ENCODE measurements around the gene METTL24. TPM values are rescaled to one million over a fixed set of nuclear protein-coding genes. Genes with fewer than 3 reads are reported as not detected.
"Not testable (repeated sequence)": the region's sequence is repeated elsewhere in the genome, so short reads cannot be mapped to it uniquely, and the experiment has no call there.

METTL24 gene
- total RNA-seq, 3 donors from 2014 or later, result not detected

DNA sequence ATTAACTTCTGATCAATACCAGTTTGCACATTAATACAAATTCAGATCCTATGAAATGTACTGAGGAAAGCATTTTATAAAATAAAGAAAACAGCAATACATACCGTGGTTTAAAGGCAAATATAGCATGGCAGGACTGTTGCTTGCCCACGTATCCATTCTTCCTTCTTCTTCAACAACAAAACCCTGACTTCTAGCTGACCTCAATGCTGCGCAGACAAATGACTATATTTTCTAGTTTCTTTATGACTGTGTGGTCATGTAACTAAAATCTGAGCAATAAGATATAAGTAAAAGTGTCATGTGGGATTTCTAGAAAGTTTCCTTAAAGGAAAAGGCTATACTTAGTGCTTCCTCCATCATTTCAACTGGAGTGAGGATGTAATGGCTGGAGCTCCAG is 92.9 kb downstream of the METTL24 start:
- peaks cover 21% of the 10 kb centered on the region for H3K9me3 Mint-ChIP-seq
- H3K36me3 Mint-ChIP-seq (ENCODE audit: insufficient read depth), result peaks cover 2% of the 10 kb centered on the region
- peaks cover 4% of the 10 kb centered on the region for H3K27me3 Mint-ChIP-seq (ENCODE audit: low read depth)
- ATAC-seq (no peak), DNase-seq (no peak)
- no peak overlapping the region for H3K4me3 Mint-ChIP-seq
- H3K4me1 Mint-ChIP-seq (ENCODE audit: low read depth), result no peaks in the 10 kb centered on the region

DNA sequence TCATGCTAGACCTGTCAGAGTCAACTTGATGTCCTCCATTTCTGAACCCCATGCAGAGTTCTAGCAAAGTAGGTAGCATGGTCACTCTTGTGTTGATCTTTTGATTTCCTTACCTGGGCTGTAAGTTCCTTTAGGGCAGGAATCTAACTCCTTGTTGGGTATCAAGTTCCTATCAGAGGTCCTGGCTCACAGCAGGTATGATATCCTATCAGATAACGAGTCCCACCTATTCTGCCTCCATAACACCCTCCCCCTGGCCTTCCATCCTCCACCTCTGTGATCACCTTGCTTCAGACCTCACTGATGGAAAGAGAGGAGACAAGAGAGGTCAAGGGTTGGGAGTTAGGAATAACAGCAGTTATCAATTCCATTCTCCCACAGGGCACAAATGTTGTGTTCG is 101.8 kb downstream of the METTL24 start:
- ATAC-seq, result no peak

DNA sequence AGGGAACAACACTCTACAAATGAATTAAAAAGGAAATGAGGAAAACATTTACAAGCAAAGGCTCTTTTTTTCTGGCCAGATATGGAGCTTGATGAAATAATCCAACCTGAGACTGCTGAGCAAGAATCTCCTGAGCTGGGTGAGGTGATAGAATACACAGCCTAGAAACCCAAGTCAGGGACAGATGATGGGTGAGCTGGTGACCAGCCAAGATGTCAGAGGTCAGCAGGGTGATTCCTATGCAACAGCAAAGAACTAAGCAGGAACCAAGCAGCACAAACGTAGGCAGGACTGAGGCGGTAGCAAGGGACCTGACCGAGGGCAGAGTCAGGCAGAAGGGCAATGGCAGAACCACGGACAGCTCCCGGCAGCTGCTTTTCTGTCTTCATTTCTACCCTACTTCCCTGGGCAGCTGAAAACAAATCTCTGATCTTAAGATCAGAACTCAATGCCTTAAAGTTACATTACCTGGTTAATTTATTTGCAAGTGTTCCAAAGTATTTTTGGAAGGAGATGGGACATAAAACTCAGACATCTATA is 102.9 kb downstream of the METTL24 start:
- Mint-ChIP-seq H3K4me3 (no peak overlapping the region), H3K36me3 (ENCODE audit: insufficient read depth) (peaks cover 4% of the 10 kb centered on the region), H3K4me1 (ENCODE audit: low read depth) (no peaks in the 10 kb centered on the region), H3K27me3 (ENCODE audit: low read depth) (peaks cover 8% of the 10 kb centered on the region), H3K9me3 (peaks cover 5% of the 10 kb centered on the region)
- ATAC-seq (no peak), DNase-seq (no peak)

More for the DNA sequence above, 101.8 kb downstream of the METTL24 start:
- peaks cover 8% of the 10 kb centered on the region for H3K9me3 Mint-ChIP-seq
- H3K4me3 Mint-ChIP-seq, result no peak overlapping the region
- peaks cover 8% of the 10 kb centered on the region for H3K27me3 Mint-ChIP-seq (ENCODE audit: low read depth)
- no peaks in the 10 kb centered on the region for H3K4me1 Mint-ChIP-seq (ENCODE audit: low read depth)
- DNase-seq, result no peak
- peaks cover 2% of the 10 kb centered on the region for H3K36me3 Mint-ChIP-seq (ENCODE audit: insufficient read depth)

DNA sequence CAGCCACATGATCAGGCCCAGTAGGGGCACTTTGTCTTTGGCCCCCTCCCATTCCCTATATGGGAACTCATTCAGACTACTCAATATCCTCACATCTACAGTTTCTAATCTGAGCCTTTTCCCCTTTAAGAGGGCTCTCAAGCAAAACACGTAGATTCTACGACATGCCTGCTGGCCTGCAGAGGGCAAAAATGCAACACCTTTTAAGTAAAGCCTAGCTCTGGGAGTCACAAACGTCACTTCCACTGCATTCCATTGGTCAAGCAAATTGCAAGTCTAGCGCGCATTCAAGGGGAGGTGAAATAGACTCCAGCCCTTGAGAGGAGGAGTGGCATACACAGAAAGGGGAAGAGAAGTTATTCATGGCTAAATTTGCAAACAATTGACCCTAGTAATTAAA is 107.3 kb downstream of the METTL24 start:
- H3K4me3 Mint-ChIP-seq, result no peak overlapping the region
- DNase-seq, result no peak
- peaks cover 5% of the 10 kb centered on the region for H3K36me3 Mint-ChIP-seq (ENCODE audit: insufficient read depth)
- peaks cover 6% of the 10 kb centered on the region for H3K27me3 Mint-ChIP-seq (ENCODE audit: low read depth)
- no peaks in the 10 kb centered on the region for H3K9me3 Mint-ChIP-seq
- no peak for ATAC-seq
- no peaks in the 10 kb centered on the region for H3K4me1 Mint-ChIP-seq (ENCODE audit: low read depth)

DNA sequence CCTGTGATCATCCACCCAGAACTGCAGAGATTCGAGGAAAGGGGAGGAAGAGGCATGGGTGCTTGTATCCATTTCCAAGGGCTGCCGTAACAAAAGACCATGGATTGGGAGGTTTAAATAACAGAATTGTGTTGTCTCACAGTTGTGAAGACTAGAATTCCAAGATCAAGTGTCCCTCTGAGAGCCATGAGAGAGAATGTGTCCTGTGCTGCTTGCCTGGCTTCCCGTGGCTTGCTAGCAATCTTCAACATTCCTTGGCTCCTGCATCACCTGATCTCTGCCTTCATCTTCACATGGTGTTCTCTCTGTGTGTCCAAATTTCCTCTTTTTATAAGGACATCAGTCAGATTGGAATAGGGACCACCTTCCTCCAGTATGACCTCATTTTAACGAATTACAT is 108.1 kb downstream of the METTL24 start:
- DNase-seq, result no peak
- no peak for ATAC-seq
- Mint-ChIP-seq H3K4me3 (no peak overlapping the region), H3K36me3 (ENCODE audit: insufficient read depth) (peaks cover 5% of the 10 kb centered on the region), H3K4me1 (ENCODE audit: low read depth) (no peaks in the 10 kb centered on the region), H3K27me3 (ENCODE audit: low read depth) (peaks cover 1% of the 10 kb centered on the region), H3K9me3 (no peaks in the 10 kb centered on the region)

GRCh38 chr6:110246900-110247546 is 111.1 kb downstream of the METTL24 start:
- Mint-ChIP-seq H3K36me3 (ENCODE audit: insufficient read depth) (peaks cover 9% of the 10 kb centered on the region), H3K4me3 (no peak overlapping the region), H3K9me3 (no peaks in the 10 kb centered on the region), H3K4me1 (ENCODE audit: low read depth) (no peaks in the 10 kb centered on the region), H3K27me3 (ENCODE audit: low read depth) (no peaks in the 10 kb centered on the region)
- ATAC-seq, result no peak
- no peak for DNase-seq

- Mint-ChIP-seq H3K4me3 (no peak overlapping the region), H3K36me3 (ENCODE audit: insufficient read depth) (peaks cover 9% of the 10 kb centered on the region), H3K27me3 (ENCODE audit: low read depth) (no peaks in the 10 kb centered on the region), H3K9me3 (no peaks in the 10 kb centered on the region), H3K4me1 (ENCODE audit: low read depth) (no peaks in the 10 kb centered on the region)
- no peak for DNase-seq
- ATAC-seq, result no peak
Measured at GRCh38 chr6:110246378-110246777, 111.8 kb downstream of the METTL24 start.

- ATAC-seq; H3K4me3 Mint-ChIP-seq; DNase-seq; H3K9me3 Mint-ChIP-seq; H3K27me3 Mint-ChIP-seq (ENCODE audit: low read depth); H3K36me3 Mint-ChIP-seq (ENCODE audit: insufficient read depth); H3K4me1 Mint-ChIP-seq (ENCODE audit: low read depth): not testable (repeated sequence)
Measured at GRCh38 chr6:110244621-110245020, 113.5 kb downstream of the METTL24 start.

DNA sequence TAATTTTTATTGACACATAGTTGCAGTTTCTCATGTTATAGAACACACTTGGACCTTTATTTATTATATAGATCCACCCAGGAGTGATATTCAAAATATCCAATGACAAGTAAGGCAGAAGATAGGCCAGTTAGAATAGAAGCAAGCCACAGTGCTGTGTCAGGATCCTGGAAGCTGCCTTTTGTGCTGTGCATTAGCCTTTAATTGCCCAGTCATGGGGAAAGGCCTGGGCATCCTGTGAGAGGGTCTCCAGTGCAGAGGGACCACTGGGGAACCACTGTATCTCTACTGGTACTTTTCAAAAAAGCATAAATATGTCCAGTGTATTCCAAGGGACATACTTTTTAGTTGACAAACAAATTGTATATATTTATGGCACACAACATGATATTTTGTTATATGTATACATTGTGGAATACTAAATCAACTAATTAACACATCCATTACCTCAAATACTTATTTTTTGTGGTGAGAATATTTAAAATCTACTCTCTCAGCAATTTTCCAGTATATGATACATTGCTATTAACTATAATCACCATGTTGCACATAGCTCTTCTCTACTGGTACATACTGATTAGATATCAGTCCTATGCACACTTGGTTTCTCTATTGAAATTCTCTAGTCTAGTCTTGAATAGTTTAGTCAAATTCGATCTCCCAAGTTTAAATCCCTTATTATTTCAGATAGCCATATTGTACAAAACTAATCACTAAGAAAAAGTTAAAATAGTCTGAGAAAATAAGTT is 118.4 kb downstream of the METTL24 start:
- Mint-ChIP-seq H3K27me3 (ENCODE audit: low read depth) (no peaks in the 10 kb centered on the region), H3K4me3 (no peak overlapping the region), H3K9me3 (no peaks in the 10 kb centered on the region), H3K4me1 (ENCODE audit: low read depth) (no peaks in the 10 kb centered on the region), H3K36me3 (ENCODE audit: insufficient read depth) (peaks cover 23% of the 10 kb centered on the region)
- no peak for ATAC-seq
- DNase-seq, result no peak

- not testable (repeated sequence) for H3K27me3 Mint-ChIP-seq (ENCODE audit: low read depth); ATAC-seq
- peaks cover 11% of the 10 kb centered on the region for H3K4me1 Mint-ChIP-seq (ENCODE audit: low read depth)
Measured at GRCh38 chr6:110236007-110236406, 122.1 kb downstream of the METTL24 start.

GRCh38 chr6:110233770-110234374 is 124.3 kb downstream of the METTL24 start:
- ATAC-seq (peak; percentile 71 to 88), DNase-seq (no peak)
- H3K9me3 Mint-ChIP-seq, result no peaks in the 10 kb centered on the region
- no peak overlapping the region for H3K4me3 Mint-ChIP-seq
- H3K4me1 Mint-ChIP-seq (ENCODE audit: low read depth), result peaks cover 11% of the 10 kb centered on the region
- H3K36me3 Mint-ChIP-seq (ENCODE audit: insufficient read depth), result peaks cover 21% of the 10 kb centered on the region
- H3K27me3 Mint-ChIP-seq (ENCODE audit: low read depth), result no peaks in the 10 kb centered on the region

More at GRCh38 chr6:110236007-110236406, 122.1 kb downstream of the METTL24 start:
- H3K4me3 Mint-ChIP-seq, H3K9me3 Mint-ChIP-seq, DNase-seq: not testable (repeated sequence)
- peaks cover 18% of the 10 kb centered on the region for H3K36me3 Mint-ChIP-seq (ENCODE audit: insufficient read depth)

GRCh38 chr6:110232450-110232849 is 125.7 kb downstream of the METTL24 start:
- ATAC-seq (no peak), DNase-seq (no peak)
- Mint-ChIP-seq H3K9me3 (no peaks in the 10 kb centered on the region), H3K27me3 (ENCODE audit: low read depth) (no peaks in the 10 kb centered on the region), H3K4me3 (no peak overlapping the region), H3K36me3 (ENCODE audit: insufficient read depth) (peaks cover 18% of the 10 kb centered on the region), H3K4me1 (ENCODE audit: low read depth) (peaks cover 11% of the 10 kb centered on the region)

- DNase-seq (no peak), ATAC-seq (no peak)
- H3K4me3 Mint-ChIP-seq, result no peak overlapping the region
- H3K4me1 Mint-ChIP-seq (ENCODE audit: low read depth), result no peaks in the 10 kb centered on the region
- peaks cover 29% of the 10 kb centered on the region for H3K36me3 Mint-ChIP-seq (ENCODE audit: insufficient read depth)
- H3K27me3 Mint-ChIP-seq (ENCODE audit: low read depth), result no peaks in the 10 kb centered on the region
- H3K9me3 Mint-ChIP-seq, result no peaks in the 10 kb centered on the region
Measured at GRCh38 chr6:110226261-110226660, 131.9 kb downstream of the METTL24 start.

GRCh38 chr6:110221738-110222137 is 136.4 kb downstream of the METTL24 start:
- H3K9me3 Mint-ChIP-seq, result no peaks in the 10 kb centered on the region
- no peak for ATAC-seq
- H3K4me1 Mint-ChIP-seq (ENCODE audit: low read depth), result no peaks in the 10 kb centered on the region
- H3K36me3 Mint-ChIP-seq (ENCODE audit: insufficient read depth), result peaks cover 36% of the 10 kb centered on the region
- no peaks in the 10 kb centered on the region for H3K27me3 Mint-ChIP-seq (ENCODE audit: low read depth)
- DNase-seq, result no peak
- H3K4me3 Mint-ChIP-seq, result no peak overlapping the region

Measured in activated T-cell treated with anti-CD3 and anti-CD28 coated beads, Interleukin-2, amount 50 U/mL, for 4 hours (primary cell).